SK-N-SH (cell line): Measurements from ENCODE around the gene CC2D2A. TPM values are rescaled to one million over a fixed set of nuclear protein-coding genes. Genes with fewer than 3 reads are reported as not detected.

Experiments used
- CTCF ChIA-PET: fragments of 300-600, 350-600 bp; formaldehyde crosslinking; extraction: SDS; loops from one replicate; lab custom pipeline; 2021; lab: Yijun Ruan, JAX
- POLR2A ChIA-PET: fragments of 350-600 bp; sonication (Branson Sonifier 250); formaldehyde crosslinking; extraction: SDS; loops from one replicate; lab custom pipeline; 2020; ENCODE audit warnings: antibody characterized with exemption, inconsistent platforms; lab: Yijun Ruan, JAX
- DNase-seq: peaks from one replicate; pipeline ENCODE4 v3.0.0; 2012
- H2AFZ ChIP-seq: fragments of 200-600 bp; sonication (generic); 2 replicates; pipeline ENCODE4 v1.8.1; 2016; ENCODE audit warnings: antibody characterized with exemption, mild to moderate bottlenecking, low read depth
- H3F3A ChIP-seq: fragments of 200-600 bp; sonication (generic); replicated peaks from 2 replicates; pipeline ENCODE3; 2016; ENCODE audit warnings: antibody characterized with exemption, mild to moderate bottlenecking; ENCODE audit not compliant: insufficient read depth
- H3K27ac ChIP-seq, 2 experiments: fragments of 200-500 bp in 1 of 2; fragments of 200-600 bp in 1 of 2; sonication (Bioruptor generic) in 1 of 2; sonication (generic), shearing (Covaris generic) in 1 of 2; 2 replicates each; pipeline versions ENCODE4 v1.5.1 to v1.6.1; 2014 to 2016; ENCODE audit warnings: low read depth in 2 of 2, inconsistent platforms in 1 of 2, low read length in 1 of 2, mild to moderate bottlenecking in 1 of 2, mixed read lengths in 1 of 2
- H3K27me3 ChIP-seq: fragments of 200-600 bp; sonication (generic), shearing (Covaris generic); 2 replicates; pipeline ENCODE4 v1.6.1; 2016; ENCODE audit warnings: mixed run types; ENCODE audit not compliant: insufficient read depth
- H3K36me3 ChIP-seq, 2 experiments: fragments of 200-500 bp in 1 of 2; fragments of 200-600 bp in 1 of 2; sonication (Bioruptor generic) in 1 of 2; sonication (generic) in 1 of 2; replicated peaks in 1 of 2; 2 replicates each; pipeline versions ENCODE3 to v1.5.1; 2014 to 2016; ENCODE audit warnings: low read length in 1 of 2, mild to moderate bottlenecking in 1 of 2; ENCODE audit not compliant: insufficient read depth in 2 of 2, control insufficient read depth in 1 of 2
- H3K4me1 ChIP-seq, 2 experiments: fragments of 200-500 bp in 1 of 2; fragments of 200-600 bp in 1 of 2; sonication (Bioruptor generic) in 1 of 2; sonication (generic), shearing (Covaris generic) in 1 of 2; 2 replicates each; pipeline versions ENCODE4 v1.5.1 to v1.6.1; 2014 to 2016; ENCODE audit warnings: low read depth in 1 of 2, low read length in 1 of 2, mixed run types in 1 of 2; ENCODE audit not compliant: insufficient read depth in 2 of 2, control insufficient read depth in 1 of 2
- H3K4me2 ChIP-seq: fragments of 200-600 bp; sonication (generic), shearing (Covaris generic); 2 replicates; pipeline ENCODE4 v1.6.1; 2017; ENCODE audit warnings: mixed run types
- H3K4me3 ChIP-seq, 2 experiments: fragments of 200-500 bp in 1 of 2; fragments of 200-600 bp in 1 of 2; sonication (Bioruptor generic) in 1 of 2; sonication (generic), shearing (Covaris generic) in 1 of 2; 2 replicates each; pipeline versions ENCODE4 v1.5.1 to v1.8.1; 2014 to 2016; ENCODE audit warnings: low read depth in 2 of 2, inconsistent platforms in 1 of 2, low read length in 1 of 2, mild to moderate bottlenecking in 1 of 2, mixed read lengths in 1 of 2, moderate library complexity in 1 of 2
- H3K79me2 ChIP-seq: fragments of 200-600 bp; sonication (generic); 2 replicates; pipeline ENCODE4 v1.8.1; 2017; ENCODE audit warnings: mild to moderate bottlenecking; ENCODE audit not compliant: insufficient read depth
- H3K9ac ChIP-seq: fragments of 200-600 bp; sonication (generic); 2 replicates; pipeline ENCODE4 v1.6.1; 2017; ENCODE audit warnings: mixed run types
- H3K9me2 ChIP-seq: fragments of 200-600 bp; sonication (generic); 2 replicates; pipeline ENCODE4 v1.6.1; 2017; ENCODE audit warnings: mixed run types
- H3K9me3 ChIP-seq: fragments of 200-600 bp; sonication (generic); 2 replicates; pipeline ENCODE4 v1.6.1; 2017; ENCODE audit warnings: mixed run types, mild to moderate bottlenecking, moderate library complexity
- H4K20me1 ChIP-seq: fragments of 200-600 bp; sonication (generic); 2 replicates; pipeline ENCODE4 v1.6.1; 2017; ENCODE audit warnings: mild to moderate bottlenecking, mixed run types; ENCODE audit not compliant: insufficient read depth
- CHD2 ChIP-seq: fragments of 150-350 bp; IDR thresholded peaks from 2 replicates; pipeline ENCODE4 v1.6.1; 2018; ENCODE audit warnings: low read length; ENCODE audit not compliant: partially characterized antibody
- ELF1 ChIP-seq: IDR thresholded peaks from 2 replicates; pipeline ENCODE4 v1.4.0; 2012
- EP300 ChIP-seq, 2 experiments: IDR thresholded peaks; 2 replicates each; pipeline versions ENCODE4 v1.4.0 to v1.6.1; 2012; ENCODE audit warnings: borderline replicate concordance in 1 of 2, low read depth in 1 of 2, low read length in 1 of 2
- EZH2phosphoT487 ChIP-seq: fragments of 200-600 bp; sonication (generic); IDR thresholded peaks from 2 replicates; pipeline ENCODE4 v1.6.1; 2017; ENCODE audit warnings: low read depth, mixed run types, mild to moderate bottlenecking, antibody characterized with exemption, moderate library complexity, borderline replicate concordance
- FOXJ3 ChIP-seq: sonication (generic); formaldehyde crosslinking; IDR thresholded peaks from 2 replicates; pipeline ENCODE4 v1.5.1; 2020; ENCODE audit warnings: mild to moderate bottlenecking, missing genetic modification reagents
- GATA2 ChIP-seq: sonication (generic); formaldehyde crosslinking; IDR thresholded peaks from 2 replicates; pipeline ENCODE4 v1.5.0; 2020; ENCODE audit warnings: mild to moderate bottlenecking, missing genetic modification reagents
- NRF1 ChIP-seq: IDR thresholded peaks from 2 replicates; pipeline ENCODE4 v1.6.1; 2012; ENCODE audit warnings: low read depth, mild to moderate bottlenecking, low read length
- RFX5 ChIP-seq: IDR thresholded peaks from 2 replicates; pipeline ENCODE4 v1.6.1; 2012; ENCODE audit warnings: mild to moderate bottlenecking, improper control_type of control experiment, low read length
- SIN3A ChIP-seq: IDR thresholded peaks from 2 replicates; pipeline ENCODE4 v1.6.1; 2012; ENCODE audit warnings: low read depth, mild to moderate bottlenecking, low read length, moderate library complexity, borderline replicate concordance
- SMC3 ChIP-seq: IDR thresholded peaks from 2 replicates; pipeline ENCODE4 v1.6.1; 2012; ENCODE audit warnings: low read depth, low read length, improper control_type of control experiment
- ZBTB33 ChIP-seq: IDR thresholded peaks from 2 replicates; pipeline ENCODE4 v1.4.0; 2012; ENCODE audit warnings: low read depth, borderline replicate concordance
- WGBS: methylation state at CpG from one replicate; pipeline ENCODE4 v1.1.6; 2017; ENCODE audit warnings: low lambda C conversion rate; 5-methylcytosine and 5-hydroxymethylcytosine counted together
- polyA plus RNA-seq, 3 experiments: library from polyadenylated mRNA; depleted of rRNA; stranded (reverse); fragments of >200 nt; gene quantifications; 2 replicates each; pipeline ENCODE4 v1.2.3, GENCODE V29; 2012
- TF ChIP-seq, protein P1 (sequence below): fragments of 150-350 bp; IDR thresholded peaks from 2 replicates; pipeline ENCODE4 v1.6.1; 2016; ENCODE audit warnings: mild to moderate bottlenecking, low read depth, low read length

CC2D2A gene
- polyA plus RNA-seq, 1 of the 3 experiments (the other 2 are of a cell fraction), result 17.8 TPM

DNA sequence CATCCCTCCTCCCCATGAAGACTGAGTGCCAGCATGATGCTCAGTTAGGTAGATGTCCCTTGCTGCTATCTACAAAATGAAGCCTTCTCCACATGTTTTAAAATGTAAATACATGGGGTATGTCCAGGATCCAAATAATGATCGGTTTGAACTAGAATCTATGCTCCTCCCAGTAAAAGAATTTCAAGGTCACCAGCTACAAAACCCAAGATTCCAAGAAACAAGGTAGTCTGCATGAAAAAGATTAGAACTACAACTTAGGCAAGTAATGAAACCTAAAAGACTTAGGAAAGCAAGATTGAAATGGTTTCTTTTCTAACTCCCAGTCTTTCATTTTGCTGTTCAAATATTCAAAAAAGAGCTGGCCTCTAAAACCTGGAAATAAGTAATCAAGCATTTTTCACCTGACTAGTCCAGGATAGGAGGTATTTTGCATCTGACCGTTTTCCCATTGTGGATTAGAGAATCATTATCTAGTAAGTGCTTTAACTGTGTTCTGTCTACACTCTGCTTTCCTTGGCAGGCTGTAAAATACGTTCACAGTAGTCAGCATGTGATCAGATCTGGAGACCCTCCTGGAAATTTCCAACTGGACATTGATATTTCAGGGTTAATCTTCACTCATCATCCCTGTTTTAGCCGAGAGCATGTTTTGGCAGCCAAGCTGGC lies 57.4 kb downstream of the CC2D2A start:
- ChIA-PET POLR2A (no interaction called here), CTCF (interaction anchor here (2.3 kb wide), 1 partner anchor 11 kb away, joined by 6 read pairs; no protein-coding TSS in a partner anchor)
- no peaks in the 10 kb centered on the region for H3K79me2 ChIP-seq
- no peaks in the 10 kb centered on the region for H3K9me2 ChIP-seq
- no peak overlapping the region for H2AFZ ChIP-seq
- H3F3A ChIP-seq, result no peaks in the 10 kb centered on the region
- no peak overlapping the region for H3K27ac ChIP-seq
- H3K36me3 ChIP-seq, result peaks cover 19 to 25% of the 10 kb centered on the region in 2 experiments
- H3K4me2 ChIP-seq, result no peak overlapping the region
- no peak overlapping the region for H3K4me3 ChIP-seq
- no peak overlapping the region for H3K9ac ChIP-seq
- no peaks in the 10 kb centered on the region for H4K20me1 ChIP-seq
- no peak for DNase-seq
- H3K9me3 ChIP-seq, result no peaks in the 10 kb centered on the region
- no peaks in the 10 kb centered on the region for H3K27me3 ChIP-seq
- no peaks in the 10 kb centered on the region for H3K4me1 ChIP-seq
- no peak for TF ChIP-seq ZBTB33
- TF ChIP-seq CHD2, result no peak
- no peak for TF ChIP-seq RFX5
- TF ChIP-seq GATA2 (CRISPR knock-in tag), result no peak
- TF ChIP-seq SMC3, result no peak
- TF ChIP-seq NRF1, result no peak
- TF ChIP-seq EP300 (IDR thresholded peaks at IDR 0.05; ENCODE audit: borderline replicate concordance in 1 of 2, low read depth in 1 of 2, low read length in 1 of 2), result no peak
- 93% methylated on average over 4 of the region's 4 CpGs for WGBS

DNA sequence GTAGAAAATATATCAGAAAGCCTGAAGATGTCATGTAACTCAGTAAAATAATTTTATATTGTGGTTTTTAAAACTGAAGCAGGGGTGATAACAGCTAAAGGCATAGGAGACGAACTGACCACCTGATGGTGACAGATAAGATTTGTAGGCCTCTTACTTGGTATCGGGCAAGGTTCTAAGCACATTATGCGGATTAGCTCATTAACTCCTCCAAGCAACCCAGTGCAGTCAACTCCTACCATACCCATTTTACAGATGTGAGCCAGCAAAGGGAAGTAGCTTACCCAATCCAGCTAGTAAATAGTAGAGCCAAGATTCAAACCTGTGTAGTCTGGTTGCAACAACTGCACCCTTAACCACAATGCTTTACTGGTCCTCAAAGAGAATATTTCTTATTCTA lies 62.1 kb downstream of the CC2D2A start:
- Histone ChIP-seq H3F3A (peaks cover 4% of the 10 kb centered on the region), H4K20me1 (no peaks in the 10 kb centered on the region), H3K27me3 (no peaks in the 10 kb centered on the region), H3K36me3 (peaks cover 28 to 40% of the 10 kb centered on the region in 2 experiments), H3K9ac (no peak overlapping the region), H3K9me2 (no peaks in the 10 kb centered on the region), H3K4me3 (no peak overlapping the region), H3K4me1 (no peaks in the 10 kb centered on the region), H3K79me2 (no peaks in the 10 kb centered on the region), H3K9me3 (no peaks in the 10 kb centered on the region), H2AFZ (no peak overlapping the region), H3K27ac (no peak overlapping the region), H3K4me2 (no peak overlapping the region)
- TF ChIP-seq ELF1, result no peak
- TF ChIP-seq, protein P1, sequence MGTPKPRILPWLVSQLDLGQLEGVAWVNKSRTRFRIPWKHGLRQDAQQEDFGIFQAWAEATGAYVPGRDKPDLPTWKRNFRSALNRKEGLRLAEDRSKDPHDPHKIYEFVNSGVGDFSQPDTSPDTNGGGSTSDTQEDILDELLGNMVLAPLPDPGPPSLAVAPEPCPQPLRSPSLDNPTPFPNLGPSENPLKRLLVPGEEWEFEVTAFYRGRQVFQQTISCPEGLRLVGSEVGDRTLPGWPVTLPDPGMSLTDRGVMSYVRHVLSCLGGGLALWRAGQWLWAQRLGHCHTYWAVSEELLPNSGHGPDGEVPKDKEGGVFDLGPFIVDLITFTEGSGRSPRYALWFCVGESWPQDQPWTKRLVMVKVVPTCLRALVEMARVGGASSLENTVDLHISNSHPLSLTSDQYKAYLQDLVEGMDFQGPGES, result no peak
- TF ChIP-seq SIN3A, result no peak
- TF ChIP-seq EZH2phosphoT487, result no peak
- TF ChIP-seq CHD2, result no peak
- no peak for TF ChIP-seq FOXJ3 (CRISPR knock-in tag)
- TF ChIP-seq ZBTB33, result no peak
- no peak for DNase-seq
- POLR2A ChIA-PET, result interaction anchor here (0.6 kb wide), 1 partner anchor 255 kb away, joined by 3 read pairs; no protein-coding TSS in a partner anchor
- CTCF ChIA-PET, result interaction anchor here (0.7 kb wide), 1 partner anchor 12 kb away, joined by 3 read pairs; no protein-coding TSS in a partner anchor
- WGBS, result 98% methylated on average over 3 of the region's 3 CpGs
